Cardiac muscle cell (in vitro differentiated cells and primary cell): ENCODE data around the gene GRM4. TPM values are rescaled to one million over a fixed set of nuclear protein-coding genes. Genes with fewer than 3 reads are reported as not detected.

Experiments used
- DNase-seq, 2 donors: peaks; one replicate each; pipeline versions ENCODE4 v3.0.0 to v3.0.0-alpha.2; 2010 to 2017; ENCODE audit warnings: low read depth in 1 of 2, low spot score in 1 of 2
- H3K27ac ChIP-seq: fragments of 200-600 bp; sonication (generic); 2 replicates; pipeline ENCODE4 v1.5.1; 2016
- H3K27me3 ChIP-seq: fragments of 200-600 bp; sonication (generic); 2 replicates; pipeline ENCODE4 v1.6.0; 2016; ENCODE audit warnings: control low read depth
- H3K36me3 ChIP-seq: fragments of 200-600 bp; sonication (generic); 2 replicates; pipeline ENCODE4 v1.5.1; 2016; ENCODE audit warnings: control low read depth
- H3K4me1 ChIP-seq: fragments of 200-600 bp; sonication (generic); 2 replicates; pipeline ENCODE4 v1.8.1; 2017; ENCODE audit warnings: low read depth, mild to moderate bottlenecking, mixed run types
- H3K4me3 ChIP-seq: fragments of 200-600 bp; sonication (generic); 2 replicates; pipeline ENCODE4 v1.5.1; 2016; ENCODE audit warnings: mild to moderate bottlenecking
- H3K9me3 ChIP-seq: fragments of 200-600 bp; sonication (generic); 2 replicates; pipeline ENCODE4 v1.5.1; 2017; ENCODE audit warnings: low read depth, mild to moderate bottlenecking, control low read depth
- polyA plus RNA-seq: library from polyadenylated mRNA; unstranded; fragments of >200 nt; fragmentation: Nextera tagmentation; extraction: Ambion mirVana; gene quantifications from 2 replicates; pipeline ENCODE4 v1.2.1, GENCODE V29; 2016
- total RNA-seq: library from RNA; depleted of rRNA; stranded (reverse); fragments of >200 nt; gene quantifications from 2 replicates; pipeline ENCODE4 v1.2.3, GENCODE V29; 2016
- TF ChIP-seq, protein P1 (sequence below): IDR thresholded peaks from 2 replicates; pipeline ENCODE4 v1.5.1; 2012; ENCODE audit warnings: low read depth, mild to moderate bottlenecking, low read length

GRM4 gene
- total and polyA plus RNA-seq, 2 experiments from 2014 or later: 0.31 to 0.42 TPM

DNA sequence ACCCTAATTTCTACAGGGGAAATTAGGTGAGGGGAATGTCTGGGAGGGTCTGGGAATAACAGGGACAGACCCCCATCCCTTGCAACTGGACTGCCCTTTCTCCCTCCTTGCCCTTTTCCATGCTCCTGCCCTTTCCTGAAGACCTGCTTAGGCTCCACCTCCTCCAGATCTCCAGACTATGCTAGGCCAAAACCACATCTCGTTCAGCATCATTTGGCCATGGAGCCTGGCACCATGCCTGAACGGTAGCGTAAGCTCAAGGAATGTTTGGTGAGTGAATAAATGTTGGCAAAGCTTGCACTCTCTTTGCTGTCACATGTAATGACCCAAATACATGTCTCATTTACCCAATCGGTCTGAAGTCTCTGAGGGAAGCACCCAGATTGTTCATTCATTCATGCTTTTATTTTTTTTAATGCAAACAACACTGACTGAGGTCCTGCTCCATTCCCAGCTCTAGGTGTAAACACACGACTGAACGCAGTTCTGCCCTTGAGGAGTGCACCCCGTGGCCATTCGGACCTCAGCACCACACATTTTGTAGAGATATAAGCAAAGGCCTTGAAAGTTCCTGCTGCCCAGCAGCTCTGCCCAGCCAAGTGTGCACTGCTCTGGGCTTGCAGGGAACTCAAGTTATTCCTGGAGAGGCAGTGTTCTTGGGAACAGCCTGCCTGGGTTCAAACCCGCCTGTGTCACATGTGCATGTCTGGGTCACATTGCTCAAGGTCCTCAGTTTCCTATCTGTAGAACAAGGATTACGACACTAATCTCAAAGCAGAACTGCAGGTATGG, 1.1 kb upstream of the GRM4 start:
- Histone ChIP-seq H3K36me3 (no peaks in the 10 kb centered on the region), H3K9me3 (no peaks in the 10 kb centered on the region), H3K4me3 (no peak overlapping the region), H3K27me3 (peaks cover 69% of the 10 kb centered on the region), H3K27ac (no peak overlapping the region), H3K4me1 (peaks cover 12% of the 10 kb centered on the region)
- DNase-seq: peak in 1 of 2 donors; percentile 69
- TF ChIP-seq, protein P1, sequence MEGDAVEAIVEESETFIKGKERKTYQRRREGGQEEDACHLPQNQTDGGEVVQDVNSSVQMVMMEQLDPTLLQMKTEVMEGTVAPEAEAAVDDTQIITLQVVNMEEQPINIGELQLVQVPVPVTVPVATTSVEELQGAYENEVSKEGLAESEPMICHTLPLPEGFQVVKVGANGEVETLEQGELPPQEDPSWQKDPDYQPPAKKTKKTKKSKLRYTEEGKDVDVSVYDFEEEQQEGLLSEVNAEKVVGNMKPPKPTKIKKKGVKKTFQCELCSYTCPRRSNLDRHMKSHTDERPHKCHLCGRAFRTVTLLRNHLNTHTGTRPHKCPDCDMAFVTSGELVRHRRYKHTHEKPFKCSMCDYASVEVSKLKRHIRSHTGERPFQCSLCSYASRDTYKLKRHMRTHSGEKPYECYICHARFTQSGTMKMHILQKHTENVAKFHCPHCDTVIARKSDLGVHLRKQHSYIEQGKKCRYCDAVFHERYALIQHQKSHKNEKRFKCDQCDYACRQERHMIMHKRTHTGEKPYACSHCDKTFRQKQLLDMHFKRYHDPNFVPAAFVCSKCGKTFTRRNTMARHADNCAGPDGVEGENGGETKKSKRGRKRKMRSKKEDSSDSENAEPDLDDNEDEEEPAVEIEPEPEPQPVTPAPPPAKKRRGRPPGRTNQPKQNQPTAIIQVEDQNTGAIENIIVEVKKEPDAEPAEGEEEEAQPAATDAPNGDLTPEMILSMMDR: no peak

DNA sequence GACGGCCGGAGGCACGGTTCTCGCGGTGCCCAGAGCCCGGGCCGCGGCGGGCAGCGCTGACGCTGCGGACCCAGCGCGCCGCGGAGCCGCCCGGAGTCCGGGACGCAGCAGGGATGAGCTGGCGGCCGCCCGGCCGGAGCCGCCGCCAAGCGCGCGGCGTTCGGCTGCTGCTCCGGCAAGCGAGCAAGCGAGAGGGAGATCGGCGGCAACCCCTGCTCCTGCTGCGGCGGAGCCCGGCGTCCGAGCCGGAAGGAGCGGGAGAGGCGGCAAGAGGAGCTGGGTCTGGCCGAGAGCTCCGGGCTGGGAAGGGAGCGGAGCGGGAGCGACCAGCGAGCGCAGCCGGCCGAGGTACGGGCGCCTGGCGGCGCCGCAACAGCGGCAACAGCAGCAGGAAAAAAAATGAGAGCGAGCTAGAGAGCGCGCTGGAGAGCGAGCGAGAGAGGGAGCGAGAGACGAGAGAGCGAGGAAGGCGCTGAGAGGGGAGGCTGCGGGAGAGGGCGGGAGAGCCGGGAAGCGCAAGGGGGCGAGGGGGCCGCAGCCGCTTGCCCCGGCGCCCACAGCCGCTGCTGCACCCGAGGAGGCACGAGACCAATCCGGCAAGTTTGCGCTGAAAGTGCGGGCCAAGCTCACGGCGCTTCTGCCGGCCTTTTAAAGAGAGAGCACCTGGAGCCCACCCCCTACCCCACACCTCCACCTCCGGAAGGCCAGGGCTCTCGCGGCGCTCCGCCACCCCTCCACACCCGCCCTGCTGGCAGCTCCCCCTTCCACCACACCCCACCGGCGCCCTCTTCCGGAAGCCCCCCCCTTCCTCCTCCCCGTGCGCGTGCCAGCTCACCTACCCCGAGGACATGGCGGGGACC, 496 bp downstream of the GRM4 start:
- Histone ChIP-seq H3K4me1 (peaks cover 12% of the 10 kb centered on the region), H3K4me3 (peak overlapping the region; percentile 51), H3K36me3 (no peaks in the 10 kb centered on the region), H3K27ac (no peak overlapping the region), H3K9me3 (no peaks in the 10 kb centered on the region), H3K27me3 (peaks cover 55% of the 10 kb centered on the region)
- peak; percentile 55 to 78 for DNase-seq
- TF ChIP-seq, protein P1: no peak

GRCh38 chr6:34144581-34145160, 1.2 kb downstream of the GRM4 start:
- Histone ChIP-seq H3K4me1 (peaks cover 12% of the 10 kb centered on the region), H3K27ac (no peak overlapping the region), H3K36me3 (no peaks in the 10 kb centered on the region), H3K9me3 (no peaks in the 10 kb centered on the region), H3K27me3 (peaks cover 47% of the 10 kb centered on the region), H3K4me3 (peak overlapping the region; percentile 51)
- no peak for DNase-seq
- TF ChIP-seq, protein P1: no peak

DNA sequence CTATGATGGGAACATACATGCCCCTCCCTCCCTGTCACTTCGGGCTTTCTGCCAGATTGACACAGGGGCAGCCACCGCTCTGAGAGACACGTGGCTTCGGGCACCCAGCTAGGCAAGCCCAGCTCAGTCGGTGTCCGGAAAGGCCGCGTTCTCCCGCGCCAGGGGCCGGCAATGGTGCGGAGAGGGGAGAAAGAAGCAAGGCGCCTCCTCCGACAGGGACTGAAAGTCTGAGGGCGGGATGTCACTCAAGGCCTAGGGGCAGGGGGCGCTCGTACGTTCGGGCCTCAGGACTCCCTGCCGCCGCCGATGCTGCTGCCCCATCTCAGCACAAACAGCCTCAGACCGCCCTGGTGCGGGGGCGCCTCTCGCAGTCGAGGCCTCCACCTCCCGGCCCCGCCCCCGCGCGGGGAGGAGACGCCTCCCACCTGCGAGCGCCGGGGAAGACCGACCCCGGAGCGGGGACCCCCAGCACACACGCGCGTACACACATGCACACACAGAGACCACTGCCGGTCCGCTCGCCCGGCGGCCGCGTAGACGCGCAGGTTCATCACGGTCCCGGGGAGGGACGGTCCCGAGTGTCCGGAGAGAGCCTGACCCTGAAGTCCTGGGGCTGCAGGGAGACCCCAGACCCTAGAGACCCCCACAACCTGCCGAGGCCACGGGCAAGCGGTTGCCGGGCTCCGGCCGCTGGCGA, 1.9 kb downstream of the GRM4 start:
- Histone ChIP-seq H3K4me1 (peaks cover 12% of the 10 kb centered on the region), H3K27ac (no peak overlapping the region), H3K4me3 (peak overlapping the region; percentile 51), H3K9me3 (no peaks in the 10 kb centered on the region), H3K27me3 (peaks cover 46% of the 10 kb centered on the region), H3K36me3 (no peaks in the 10 kb centered on the region)
- TF ChIP-seq, protein P1: no peak
- DNase-seq: peak; percentile 5 to 81

DNA sequence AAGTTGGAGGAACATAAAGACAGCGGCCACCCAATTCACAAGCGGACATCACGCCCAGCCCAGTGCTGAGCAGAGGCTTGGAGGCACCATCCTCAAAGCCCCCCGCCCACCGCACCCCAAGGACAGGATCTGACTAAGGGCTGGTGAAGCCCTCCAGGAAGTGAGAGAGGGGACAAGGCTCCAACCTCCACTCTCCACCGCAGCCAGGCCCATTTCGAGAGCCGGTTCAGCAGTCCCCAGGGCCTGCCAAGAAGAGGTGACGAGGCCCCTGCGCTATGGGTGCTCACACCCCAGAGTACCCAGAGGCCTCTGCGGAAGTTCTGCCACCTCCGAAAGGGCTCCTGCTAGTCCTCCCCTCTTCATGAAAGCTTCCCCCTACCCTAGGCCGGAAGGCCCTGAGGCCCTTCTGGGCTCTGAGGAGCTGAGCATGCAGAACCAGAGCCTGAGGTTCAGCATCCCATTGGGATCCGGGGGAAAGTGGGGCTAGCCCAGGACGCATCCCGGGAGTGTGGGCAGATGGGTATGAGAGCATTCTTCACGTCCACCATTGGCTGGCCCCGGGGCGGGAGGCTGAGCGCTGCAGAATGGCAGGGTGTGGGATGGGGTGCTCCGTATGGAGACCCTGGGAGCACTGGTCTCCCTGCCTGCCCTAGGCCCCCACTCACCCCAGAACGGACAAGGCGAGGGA, 2.5 kb downstream of the GRM4 start:
- peaks cover 46% of the 10 kb centered on the region for H3K27me3 ChIP-seq
- no peaks in the 10 kb centered on the region for H3K9me3 ChIP-seq
- peak overlapping the region; percentile 51 for H3K4me3 ChIP-seq
- peaks cover 11% of the 10 kb centered on the region for H3K4me1 ChIP-seq
- no peaks in the 10 kb centered on the region for H3K36me3 ChIP-seq
- no peak for DNase-seq
- TF ChIP-seq, protein P1: no peak
- no peak overlapping the region for H3K27ac ChIP-seq
